GM12878 (cell line): ENCODE results near the gene DOCK9. TPM values are rescaled to one million over a fixed set of nuclear protein-coding genes. Genes with fewer than 3 reads are reported as not detected.

ENCODE experiments used
- ATAC-seq: fragments of 200-7000 bp; cut with Tn5 transposase; 3 replicates; pipeline ENCODE4 v1.9.1; 2020; ENCODE audit warnings: mild to moderate bottlenecking, moderate library complexity
- BruUV-seq: library from RNA; stranded (reverse); fragments of 400-500 nt; replicated peaks from 2 replicates; lab custom pipeline; 2021; lab: Mats Ljungman, UMichigan
- CTCF ChIA-PET: fragments of 300-600 bp; sonication (Branson Sonifier 250); formaldehyde crosslinking; extraction: SDS; loops from one replicate; lab custom pipeline; 2021; ENCODE audit warnings: inconsistent platforms; lab: Yijun Ruan, JAX
- POLR2A ChIA-PET: fragments of 350-600 bp; formaldehyde crosslinking; extraction: SDS; loops from one replicate; lab custom pipeline; 2021; ENCODE audit warnings: inconsistent platforms; lab: Charles Lee
- RAD21 ChIA-PET: fragments of 300-600 bp; sonication (Branson Sonifier 250); formaldehyde crosslinking; loops from one replicate; lab custom pipeline; 2023; ENCODE audit warnings: antibody characterized with exemption; ENCODE audit not compliant: unreplicated experiment; lab: Charles Lee
- SMC1A ChIA-PET: fragments of 300-600 bp; sonication (Branson Sonifier 250); formaldehyde crosslinking; loops from one replicate; lab custom pipeline; 2023; ENCODE audit not compliant: unreplicated experiment, uncharacterized antibody; lab: Charles Lee
- DNase-seq: peaks from one replicate; pipeline ENCODE4 v3.0.0-alpha.2; 2011; ENCODE audit warnings: low read depth, low spot score
- FAIRE-seq: peaks from 3 replicates; lab custom pipeline; 2011; peaks lifted over from hg19 to GRCh38; lab: Jason Lieb, UNC
- H2AFZ ChIP-seq: 2 replicates; pipeline ENCODE4 v1.6.0; 2011; ENCODE audit warnings: low read depth, low read length, control low read depth; ENCODE audit not compliant: control insufficient read depth
- H3K27ac ChIP-seq: 2 replicates; pipeline ENCODE4 v1.5.1; 2011; ENCODE audit warnings: control low read depth; ENCODE audit not compliant: control insufficient read depth, insufficient read depth
- H3K27me3 ChIP-seq, 2 experiments: replicated peaks in 1 of 2; 2 replicates each; pipeline versions ENCODE4 v1.6.0 to v1.6.1; 2011; ENCODE audit warnings: low read length in 1 of 2; ENCODE audit not compliant: control insufficient read depth in 2 of 2, insufficient read depth in 2 of 2
- H3K36me3 ChIP-seq, 2 experiments: 2 replicates each; pipeline ENCODE4 v1.5.1; 2011; ENCODE audit warnings: low read length in 1 of 2; ENCODE audit not compliant: control insufficient read depth in 2 of 2, insufficient read depth in 2 of 2
- H3K4me1 ChIP-seq: 2 replicates; pipeline ENCODE4 v1.6.1; 2011; ENCODE audit warnings: mild to moderate bottlenecking, low read length, moderate library complexity, mixed read lengths; ENCODE audit not compliant: control insufficient read depth, insufficient read depth
- H3K4me2 ChIP-seq: 2 replicates; pipeline ENCODE4 v1.6.0; 2011; ENCODE audit warnings: control low read depth; ENCODE audit not compliant: control insufficient read depth, insufficient read depth
- H3K4me3 ChIP-seq: fragments of 200-600 bp; sonication (generic); 2 replicates; pipeline ENCODE4 v1.5.1; 2016
- H3K79me2 ChIP-seq: 2 replicates; pipeline ENCODE4 v1.6.0; 2011; ENCODE audit warnings: low read length; ENCODE audit not compliant: control insufficient read depth, insufficient read depth
- H3K9ac ChIP-seq: 2 replicates; pipeline ENCODE4 v1.8.0; 2011; ENCODE audit warnings: low read length, control low read depth, mixed read lengths; ENCODE audit not compliant: control insufficient read depth, insufficient read depth
- H3K9me3 ChIP-seq: replicated peaks from 3 replicates; pipeline ENCODE4 v1.5.1; 2011; ENCODE audit warnings: mild to moderate bottlenecking, low read length; ENCODE audit not compliant: control insufficient read depth, insufficient read depth
- H4K20me1 ChIP-seq: 2 replicates; pipeline ENCODE4 v1.6.0; 2011; ENCODE audit not compliant: control insufficient read depth, insufficient read depth
- CBX5 ChIP-seq: sonication (generic); IDR thresholded peaks from 2 replicates; pipeline ENCODE4 v1.6.1; 2016; ENCODE audit warnings: low read depth, moderate library complexity, mild to moderate bottlenecking, inconsistent platforms
- GABPA ChIP-seq: IDR thresholded peaks from 2 replicates; pipeline ENCODE4 v1.6.1; 2014; ENCODE audit warnings: antibody characterized with exemption, low read depth, mild to moderate bottlenecking, inconsistent platforms
- HDAC2 ChIP-seq: fragments of 200-600 bp; sonication (generic); IDR thresholded peaks from 2 replicates; pipeline ENCODE4 v1.6.1; 2017
- HDGF ChIP-seq: fragments of 450-650 bp; IDR thresholded peaks from 2 replicates; pipeline ENCODE4 v1.6.1; 2016; ENCODE audit warnings: antibody characterized with exemption
- NFYB ChIP-seq: IDR thresholded peaks from 2 replicates; pipeline ENCODE4 v1.6.1; 2011; ENCODE audit warnings: low read depth, mild to moderate bottlenecking, low read length, improper control_type of control experiment, moderate library complexity; ENCODE audit not compliant: insufficient read depth
- PKNOX1 ChIP-seq: fragments of 450-650 bp; IDR thresholded peaks from 2 replicates; pipeline ENCODE4 v1.6.1; 2016; ENCODE audit warnings: mild to moderate bottlenecking
- SREBF1 ChIP-seq: IDR thresholded peaks from 2 replicates; pipeline ENCODE4 v1.6.1; 2012; ENCODE audit warnings: mild to moderate bottlenecking, low read length
- STAT3 ChIP-seq: IDR thresholded peaks from 2 replicates; pipeline ENCODE4 v1.6.1; 2011; ENCODE audit warnings: low read depth, low read length, improper control_type of control experiment
- TAF1 ChIP-seq: IDR thresholded peaks from 2 replicates; pipeline ENCODE4 v1.6.1; 2011; ENCODE audit warnings: mild to moderate bottlenecking, low read depth, low read length, borderline replicate concordance
- TARDBP ChIP-seq: IDR thresholded peaks from 2 replicates; pipeline ENCODE4 v1.6.1; 2016; ENCODE audit warnings: borderline replicate concordance
- whole genome bisulfite sequencing: methylation state at CpG from one replicate; pipeline ENCODE4 v1.1.6; 2016; ENCODE audit warnings: low lambda C conversion rate; ENCODE audit not compliant: insufficient replicate concordance, insufficient coverage; ENCODE audit errors: missing lambda C conversion rate; 5-methylcytosine and 5-hydroxymethylcytosine counted together
- in situ Hi-C: fragments of 300-500 bp; cut with MboI; formaldehyde crosslinking; loops from 9 replicates; pipeline ENCODE4 v1.14.3; 2018; ENCODE audit warnings: mixed read lengths
- intact Hi-C: fragments of 100-400 bp; cut with micrococcal nuclease; formaldehyde crosslinking; loops from one replicate; pipeline ENCODE4 v1.14.2; 2022; ENCODE audit not compliant: unreplicated experiment
- polyA plus RNA-seq, 11 experiments: library from polyadenylated mRNA; depleted of rRNA in 4 of 11; unstranded in 6 of 11; stranded (reverse) in 5 of 11; fragments of >200 nt; fragmentation: Nextera tagmentation in 4 of 11; fragmentation: Illumina TruSeq in 1 of 11; extraction: Ambion mirVana in 4 of 11; extraction: Trizol in 1 of 11; gene quantifications; 1 replicate in 1 of 11; 2 replicates in 10 of 11; pipeline versions ENCODE4 v1.2.1 to v1.2.3, GENCODE V29; 2011 to 2016; ENCODE audit warnings: inconsistent platforms in 2 of 11, missing spikeins in 2 of 11, low read depth in 1 of 11
- total RNA-seq, 4 experiments: library from RNA; depleted of rRNA in 3 of 4; stranded (reverse); fragments of >200 nt in 3 of 4; fragmentation: Illumina TruSeq in 1 of 4; extraction: Trizol in 1 of 4; gene quantifications; 2 replicates each; pipeline versions ENCODE4 v1.2.1 to v1.2.3, GENCODE V29; 2013 to 2021

DOCK9 gene
- total and polyA plus RNA-seq, 10 of the 15 experiments (the other 5 are each of a cell fraction or from before 2014, with no cell fraction given), result 0.09 to 2.9 (median 0.74) TPM

DNA sequence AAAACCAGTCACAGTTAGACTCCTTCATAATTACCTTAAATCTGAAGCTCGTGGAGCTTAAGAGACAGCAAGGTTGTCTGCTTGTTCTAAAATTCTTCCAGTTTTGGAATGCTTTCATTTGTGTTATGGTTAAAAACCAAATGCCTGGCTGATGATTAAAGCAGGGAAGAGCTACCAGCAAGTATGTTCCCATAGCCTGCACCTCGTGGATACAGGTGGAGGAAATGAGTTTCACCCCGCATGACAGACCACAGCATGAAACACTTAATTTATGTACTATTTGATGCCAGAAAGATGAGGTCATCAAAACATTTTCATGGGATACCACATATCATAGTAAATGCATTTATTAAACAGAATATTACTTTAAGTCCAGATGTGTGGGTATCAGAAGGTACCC lies 416 bp upstream of the DOCK9 start:
- intact Hi-C loops, result no loop called here
- no peak overlapping the region for H3K4me2 ChIP-seq
- no peak overlapping the region for H3K9ac ChIP-seq
- no peak for FAIRE-seq
- H3K4me1 ChIP-seq, result peaks cover 4% of the 10 kb centered on the region
- H2AFZ ChIP-seq, result no peak overlapping the region
- ChIA-PET CTCF (no interaction called here), SMC1A (interaction anchor here (1.0 to 1.1 kb wide), 2 partner anchors 42 to 55 kb away, joined by 3 read pairs; no protein-coding TSS in a partner anchor), RAD21 (no interaction called here), POLR2A (no interaction called here)
- TF ChIP-seq CBX5 (no peak), TAF1 (no peak), STAT3 (no peak), TARDBP (no peak), GABPA (no peak), NFYB (no peak), PKNOX1 (no peak), HDGF (no peak), HDAC2 (no peak), SREBF1 (no peak)
- H4K20me1 ChIP-seq, result no peaks in the 10 kb centered on the region
- no peak for DNase-seq
- in situ Hi-C loops, result no loop called here
- no peaks in the 10 kb centered on the region for H3K27me3 ChIP-seq
- ATAC-seq, result no peak
- H3K36me3 ChIP-seq, result no peaks in the 10 kb centered on the region
- H3K4me3 ChIP-seq, result no peak overlapping the region
- no TSS peak for BruUV-seq
- no peak overlapping the region for H3K27ac ChIP-seq
- no peaks in the 10 kb centered on the region for H3K79me2 ChIP-seq
- H3K9me3 ChIP-seq, result no peaks in the 10 kb centered on the region
- WGBS, result 27% methylated on average over 3 of the region's 3 CpGs
